ENCODE data around the gene NVL.

DNA sequence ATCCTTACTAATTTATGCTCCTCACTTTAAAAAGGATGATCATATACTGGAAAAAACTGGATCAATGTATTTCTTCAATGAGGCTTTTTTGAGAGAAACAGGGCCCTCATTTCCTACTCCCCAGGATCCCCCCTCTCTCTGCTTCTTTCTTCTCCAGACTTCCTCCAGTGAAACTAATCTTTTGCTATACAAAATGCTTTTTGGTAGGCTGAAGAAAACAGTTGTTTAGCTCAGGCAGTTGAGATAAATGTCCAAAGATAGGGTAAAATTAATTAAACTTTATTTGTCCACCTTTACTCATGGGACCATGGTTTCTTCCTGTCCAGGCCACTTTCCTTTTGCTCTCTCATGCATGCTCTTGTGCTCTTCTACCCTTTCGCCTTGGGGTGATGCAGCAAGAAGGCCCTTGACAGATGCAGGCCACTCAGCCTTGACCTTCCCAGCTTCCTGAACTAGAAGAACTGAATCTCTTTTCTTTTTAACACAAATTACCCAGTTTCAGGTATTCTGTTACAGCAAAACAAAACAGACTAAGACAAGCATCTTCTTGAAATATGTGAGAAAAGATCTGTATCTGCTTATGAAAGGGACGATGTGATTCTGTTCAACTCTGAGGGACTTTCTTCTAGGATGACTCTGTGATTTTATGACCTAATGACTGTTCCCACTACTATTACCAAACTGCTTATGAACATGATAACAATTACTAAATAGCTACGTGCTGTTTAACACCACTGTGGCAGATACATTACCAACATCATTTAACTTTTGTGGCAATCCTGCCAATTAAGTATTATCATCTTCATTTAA is 63.7 kb downstream of the NVL start:
- TF ChIP-seq, protein P1, sequence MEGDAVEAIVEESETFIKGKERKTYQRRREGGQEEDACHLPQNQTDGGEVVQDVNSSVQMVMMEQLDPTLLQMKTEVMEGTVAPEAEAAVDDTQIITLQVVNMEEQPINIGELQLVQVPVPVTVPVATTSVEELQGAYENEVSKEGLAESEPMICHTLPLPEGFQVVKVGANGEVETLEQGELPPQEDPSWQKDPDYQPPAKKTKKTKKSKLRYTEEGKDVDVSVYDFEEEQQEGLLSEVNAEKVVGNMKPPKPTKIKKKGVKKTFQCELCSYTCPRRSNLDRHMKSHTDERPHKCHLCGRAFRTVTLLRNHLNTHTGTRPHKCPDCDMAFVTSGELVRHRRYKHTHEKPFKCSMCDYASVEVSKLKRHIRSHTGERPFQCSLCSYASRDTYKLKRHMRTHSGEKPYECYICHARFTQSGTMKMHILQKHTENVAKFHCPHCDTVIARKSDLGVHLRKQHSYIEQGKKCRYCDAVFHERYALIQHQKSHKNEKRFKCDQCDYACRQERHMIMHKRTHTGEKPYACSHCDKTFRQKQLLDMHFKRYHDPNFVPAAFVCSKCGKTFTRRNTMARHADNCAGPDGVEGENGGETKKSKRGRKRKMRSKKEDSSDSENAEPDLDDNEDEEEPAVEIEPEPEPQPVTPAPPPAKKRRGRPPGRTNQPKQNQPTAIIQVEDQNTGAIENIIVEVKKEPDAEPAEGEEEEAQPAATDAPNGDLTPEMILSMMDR (IDR thresholded peaks at IDR 0.05; ENCODE audit: low read depth, low read length, poor library complexity, severe bottlenecking) = no peak
- TF ChIP-seq EZH2phosphoT487 (IDR thresholded peaks at IDR 0.05; ENCODE audit: borderline replicate concordance, low read length) = no peak
